GM06990 (cell line): ENCODE results near the gene LIMS2.

Experiments used
- DNase-seq: peaks from one replicate; pipeline ENCODE4 v3.0.0-alpha.2; 2011; ENCODE audit not compliant: insufficient read length; ENCODE audit errors: extremely low read depth
- H3K27me3 ChIP-seq: replicated peaks from 2 replicates; pipeline ENCODE4 v1.6.0; 2011; ENCODE audit warnings: low read length; ENCODE audit not compliant: control insufficient read depth, insufficient read depth
- H3K36me3 ChIP-seq: 2 replicates; pipeline ENCODE4 v1.5.1; 2011; ENCODE audit warnings: low read length; ENCODE audit not compliant: control insufficient read depth, insufficient read depth
- H3K4me3 ChIP-seq: replicated peaks from 2 replicates; pipeline ENCODE4 v1.5.1; 2011; ENCODE audit warnings: low read depth, mild to moderate bottlenecking, control low read depth, low read length
- TF ChIP-seq, protein P1 (sequence below): IDR thresholded peaks from 2 replicates; pipeline ENCODE4 v1.5.1; 2011; ENCODE audit warnings: low read length, control low read depth, mild to moderate bottlenecking, inconsistent platforms; ENCODE audit not compliant: insufficient read depth, poor library complexity, severe bottlenecking

The LIMS2 gene

DNA sequence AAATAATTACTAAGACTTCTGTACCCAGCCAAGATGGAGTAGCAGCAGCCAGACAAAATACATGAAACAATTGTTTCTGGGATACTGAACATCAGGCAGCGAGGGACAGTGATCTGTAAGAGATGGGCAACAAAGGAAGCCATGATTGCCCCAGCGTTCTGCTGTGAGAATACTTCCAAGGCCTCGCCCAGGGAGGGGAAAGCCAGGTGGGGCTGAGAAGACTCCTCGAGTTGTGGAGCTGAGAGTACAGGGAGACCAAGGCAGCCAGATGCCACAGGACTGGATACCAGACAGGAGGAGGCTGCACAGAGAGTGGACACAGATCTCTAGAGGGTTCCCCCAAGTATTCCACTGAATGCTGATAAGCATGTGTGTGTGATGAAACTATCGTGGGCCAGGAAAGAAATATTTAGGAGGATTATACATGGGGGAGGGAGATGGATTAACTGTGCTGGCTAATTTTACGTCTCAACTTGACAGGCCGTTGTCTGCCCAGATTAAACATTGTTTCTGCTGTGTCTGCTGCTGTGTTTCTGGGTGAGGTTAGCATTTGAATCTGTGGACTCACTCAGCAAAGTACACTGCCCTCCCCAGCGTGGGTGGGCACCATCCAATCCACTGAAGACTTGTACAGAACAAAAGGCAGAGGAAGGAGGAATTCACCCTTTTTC lies 10.2 kb upstream of the LIMS2 start:
- H3K27me3 ChIP-seq: no peaks in the 10 kb centered on the region
- no peak for DNase-seq
- TF ChIP-seq, protein P1, sequence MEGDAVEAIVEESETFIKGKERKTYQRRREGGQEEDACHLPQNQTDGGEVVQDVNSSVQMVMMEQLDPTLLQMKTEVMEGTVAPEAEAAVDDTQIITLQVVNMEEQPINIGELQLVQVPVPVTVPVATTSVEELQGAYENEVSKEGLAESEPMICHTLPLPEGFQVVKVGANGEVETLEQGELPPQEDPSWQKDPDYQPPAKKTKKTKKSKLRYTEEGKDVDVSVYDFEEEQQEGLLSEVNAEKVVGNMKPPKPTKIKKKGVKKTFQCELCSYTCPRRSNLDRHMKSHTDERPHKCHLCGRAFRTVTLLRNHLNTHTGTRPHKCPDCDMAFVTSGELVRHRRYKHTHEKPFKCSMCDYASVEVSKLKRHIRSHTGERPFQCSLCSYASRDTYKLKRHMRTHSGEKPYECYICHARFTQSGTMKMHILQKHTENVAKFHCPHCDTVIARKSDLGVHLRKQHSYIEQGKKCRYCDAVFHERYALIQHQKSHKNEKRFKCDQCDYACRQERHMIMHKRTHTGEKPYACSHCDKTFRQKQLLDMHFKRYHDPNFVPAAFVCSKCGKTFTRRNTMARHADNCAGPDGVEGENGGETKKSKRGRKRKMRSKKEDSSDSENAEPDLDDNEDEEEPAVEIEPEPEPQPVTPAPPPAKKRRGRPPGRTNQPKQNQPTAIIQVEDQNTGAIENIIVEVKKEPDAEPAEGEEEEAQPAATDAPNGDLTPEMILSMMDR: no peak
- H3K4me3 ChIP-seq: no peak overlapping the region
- H3K36me3 ChIP-seq: no peaks in the 10 kb centered on the region

DNA sequence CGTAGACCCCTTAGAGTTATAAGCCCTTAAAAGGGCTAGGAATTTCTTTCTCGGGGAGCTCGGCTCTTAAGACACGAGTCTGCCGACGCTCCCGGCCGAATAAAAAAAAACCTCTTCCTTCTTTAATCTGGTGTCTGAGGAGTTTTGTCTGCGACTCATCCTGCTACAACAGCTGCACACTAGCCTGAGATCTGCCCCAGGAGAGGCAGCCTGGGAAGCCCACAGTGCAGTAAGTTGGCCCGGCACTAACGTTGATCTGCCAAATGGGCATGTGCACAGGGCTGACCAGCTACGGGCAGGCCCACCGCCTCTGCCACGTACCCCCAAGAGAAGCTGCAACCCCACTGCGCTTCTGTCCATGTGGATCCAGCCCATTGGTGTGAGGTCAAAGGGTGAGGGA lies 8.4 kb upstream of the LIMS2 start:
- Histone ChIP-seq H3K36me3 (no peaks in the 10 kb centered on the region), H3K27me3 (no peaks in the 10 kb centered on the region), H3K4me3 (no peak overlapping the region)
- DNase-seq: no peak
- TF ChIP-seq, protein P1: no peak

DNA sequence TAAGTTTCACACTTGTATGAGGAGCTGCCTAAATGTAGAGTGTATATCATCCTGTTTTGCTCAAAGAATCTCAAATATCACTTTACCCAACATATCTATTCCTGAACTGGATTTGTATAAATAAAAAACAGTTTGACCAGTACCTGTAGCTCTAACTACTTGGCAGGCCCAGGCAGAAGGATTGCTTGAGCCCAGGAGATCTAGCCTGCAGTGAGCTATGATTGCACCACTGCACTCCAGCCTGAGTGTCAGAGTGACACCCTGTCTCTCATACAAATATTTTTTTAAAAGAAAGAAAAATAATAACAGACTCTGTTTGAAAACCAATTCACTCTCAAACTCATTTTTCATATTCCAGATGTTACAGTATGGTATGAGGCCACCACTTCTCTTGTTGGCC lies 7.7 kb upstream of the LIMS2 start:
- DNase-seq: no peak
- H3K27me3 ChIP-seq: no peaks in the 10 kb centered on the region; the same call in 1 of the 2 replicates

DNA sequence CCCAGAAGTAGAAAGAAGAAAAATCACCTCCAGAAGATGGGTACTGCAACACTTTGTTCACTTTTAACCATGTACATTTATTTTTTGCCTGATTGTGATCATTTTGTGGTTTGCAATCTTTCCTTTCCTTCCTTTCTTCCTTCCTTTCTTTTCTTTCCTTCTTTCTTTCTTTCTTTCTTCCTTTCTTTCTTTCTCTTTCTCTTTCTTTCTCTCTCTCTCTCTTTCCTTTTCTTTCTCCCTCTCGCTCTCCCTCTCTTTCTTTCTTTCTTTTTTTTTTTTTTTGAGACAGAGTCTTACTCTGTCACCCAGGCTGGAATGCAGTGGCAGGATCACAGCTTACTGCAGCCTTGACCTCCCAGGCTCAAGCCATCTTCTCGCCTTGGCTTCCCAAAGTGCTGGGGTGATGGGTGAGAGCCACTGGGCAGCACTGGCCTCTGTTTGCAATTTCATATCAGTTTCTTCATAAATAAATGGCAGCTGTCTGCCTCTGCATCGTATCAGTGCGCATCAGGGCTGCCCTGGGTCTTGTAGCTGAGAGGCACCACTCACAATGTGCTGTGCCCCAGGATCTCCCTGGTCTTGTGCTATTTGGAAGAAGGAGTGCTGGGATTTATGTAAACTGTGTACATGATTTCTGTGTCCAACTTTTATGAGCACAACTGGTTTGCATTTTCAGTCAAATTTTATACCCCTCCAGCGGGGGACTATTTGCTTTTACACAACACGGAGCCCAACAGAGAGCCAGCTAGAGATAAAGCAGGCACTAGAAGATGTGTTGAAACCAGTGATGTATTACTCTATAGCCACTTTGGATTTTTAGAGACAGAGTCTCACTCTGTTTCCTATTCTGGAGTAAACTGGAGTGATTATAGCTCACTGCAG lies 6.9 kb upstream of the LIMS2 start:
- H3K4me3 ChIP-seq: no peak overlapping the region
- TF ChIP-seq, protein P1: no peak
- no peaks in the 10 kb centered on the region for H3K36me3 ChIP-seq
- H3K27me3 ChIP-seq: no peaks in the 10 kb centered on the region; the same call in 1 of the 2 replicates
- no peak for DNase-seq

More for the DNA sequence above, 7.7 kb upstream of the LIMS2 start:
- Histone ChIP-seq H3K4me3 (no peak overlapping the region), H3K36me3 (no peaks in the 10 kb centered on the region)
- TF ChIP-seq, protein P1: no peak

DNA sequence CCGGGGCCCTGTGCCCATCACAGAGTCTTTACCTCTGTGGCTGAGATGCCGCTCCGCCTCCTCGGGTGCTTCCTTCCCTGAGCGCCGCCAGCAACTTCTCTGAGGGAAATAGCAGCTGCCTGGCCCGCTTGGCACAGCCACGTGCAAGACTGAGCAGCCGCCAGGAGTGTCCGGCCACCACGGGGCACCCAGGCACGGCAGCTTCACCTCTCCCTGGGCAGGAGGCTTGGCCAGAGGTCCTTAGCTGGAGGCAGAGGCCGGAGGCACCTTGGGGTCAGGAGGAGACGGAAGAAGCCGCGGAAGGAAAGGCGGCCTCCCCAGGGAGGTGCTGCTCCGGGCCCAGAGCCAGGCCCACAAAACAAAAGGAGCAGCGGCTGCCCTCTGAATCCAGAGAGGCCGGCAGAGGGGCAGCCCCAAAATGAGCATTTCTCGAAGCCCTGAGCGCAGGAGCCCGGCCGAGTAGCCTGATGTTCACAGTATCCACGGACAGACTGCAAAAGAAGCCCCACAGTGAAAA lies 6.0 kb upstream of the LIMS2 start:
- Histone ChIP-seq H3K4me3 (no peak overlapping the region), H3K36me3 (no peaks in the 10 kb centered on the region), H3K27me3 (peaks cover 3% of the 10 kb centered on the region)
- TF ChIP-seq, protein P1: no peak
- DNase-seq: no peak
